ENCODE measurements around the gene RPS3.

DNA sequence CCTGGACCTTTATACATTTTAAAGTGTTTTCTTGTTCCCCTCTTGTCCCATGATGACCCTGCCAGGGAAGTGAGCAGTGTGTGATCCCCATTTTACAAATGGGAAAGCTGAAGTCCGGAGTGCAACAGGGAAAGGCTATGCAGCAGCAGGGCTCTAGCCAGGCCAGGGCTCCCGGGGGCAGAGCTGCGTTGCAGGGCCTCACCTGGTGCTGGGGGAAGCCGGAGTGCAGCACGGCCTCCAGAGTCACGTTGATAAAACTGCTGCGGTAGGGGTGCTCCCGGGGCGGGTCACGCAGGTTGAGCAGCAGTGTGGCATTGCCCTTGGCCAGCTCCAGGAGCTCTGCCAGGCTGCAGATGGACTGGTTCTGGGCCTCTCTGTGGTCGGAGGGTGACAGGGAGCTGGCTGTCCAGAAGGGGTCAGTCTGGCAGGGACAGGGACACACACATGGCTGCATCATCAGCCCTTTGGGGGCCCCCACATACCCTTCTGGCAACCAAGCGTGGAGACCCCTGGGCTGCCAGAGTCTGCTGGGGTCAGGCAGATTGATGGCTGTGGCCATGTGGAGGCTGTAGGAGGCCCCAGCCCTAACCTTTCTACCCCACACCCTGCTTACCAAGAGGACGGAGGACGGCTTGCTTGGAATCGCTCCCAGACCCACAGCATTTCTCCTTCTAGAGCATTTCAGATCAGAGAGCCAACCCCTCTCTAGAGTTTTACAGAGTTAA lies 43.0 kb downstream of the RPS3 start:
- no peak for TF ChIP-seq TRIM28 (IDR thresholded peaks at IDR 0.05; ENCODE audit: borderline replicate concordance, low read length)
- TF ChIP-seq ZNF211 (tag by site-specific recombination; IDR thresholded peaks at IDR 0.05; ENCODE audit: low read depth), result no peak
- TF ChIP-seq, protein P1, sequence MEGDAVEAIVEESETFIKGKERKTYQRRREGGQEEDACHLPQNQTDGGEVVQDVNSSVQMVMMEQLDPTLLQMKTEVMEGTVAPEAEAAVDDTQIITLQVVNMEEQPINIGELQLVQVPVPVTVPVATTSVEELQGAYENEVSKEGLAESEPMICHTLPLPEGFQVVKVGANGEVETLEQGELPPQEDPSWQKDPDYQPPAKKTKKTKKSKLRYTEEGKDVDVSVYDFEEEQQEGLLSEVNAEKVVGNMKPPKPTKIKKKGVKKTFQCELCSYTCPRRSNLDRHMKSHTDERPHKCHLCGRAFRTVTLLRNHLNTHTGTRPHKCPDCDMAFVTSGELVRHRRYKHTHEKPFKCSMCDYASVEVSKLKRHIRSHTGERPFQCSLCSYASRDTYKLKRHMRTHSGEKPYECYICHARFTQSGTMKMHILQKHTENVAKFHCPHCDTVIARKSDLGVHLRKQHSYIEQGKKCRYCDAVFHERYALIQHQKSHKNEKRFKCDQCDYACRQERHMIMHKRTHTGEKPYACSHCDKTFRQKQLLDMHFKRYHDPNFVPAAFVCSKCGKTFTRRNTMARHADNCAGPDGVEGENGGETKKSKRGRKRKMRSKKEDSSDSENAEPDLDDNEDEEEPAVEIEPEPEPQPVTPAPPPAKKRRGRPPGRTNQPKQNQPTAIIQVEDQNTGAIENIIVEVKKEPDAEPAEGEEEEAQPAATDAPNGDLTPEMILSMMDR (tag by site-specific recombination; IDR thresholded peaks at IDR 0.05), result no peak
- TF ChIP-seq ZNF76 (tag by site-specific recombination; IDR thresholded peaks at IDR 0.05; ENCODE audit: borderline replicate concordance, low read depth), result no peak
- no peak for TF ChIP-seq ZNF114 (tag by site-specific recombination; IDR thresholded peaks at IDR 0.05)
- no peak for TF ChIP-seq ATF2 (tag by site-specific recombination; IDR thresholded peaks at IDR 0.05; ENCODE audit: low read depth)
- TF ChIP-seq ZNF600 (tag by site-specific recombination; IDR thresholded peaks at IDR 0.05), result no peak
- no peak for TF ChIP-seq SETDB1 (IDR thresholded peaks at IDR 0.05; ENCODE audit: insufficient read length, low read length)

Data from HEK293 (cell line).